ENCODE results near the gene TCF4.
A peak's percentile ranks its signal among the peaks of the same experiment; 100 is the strongest.

TCF4 gene

DNA sequence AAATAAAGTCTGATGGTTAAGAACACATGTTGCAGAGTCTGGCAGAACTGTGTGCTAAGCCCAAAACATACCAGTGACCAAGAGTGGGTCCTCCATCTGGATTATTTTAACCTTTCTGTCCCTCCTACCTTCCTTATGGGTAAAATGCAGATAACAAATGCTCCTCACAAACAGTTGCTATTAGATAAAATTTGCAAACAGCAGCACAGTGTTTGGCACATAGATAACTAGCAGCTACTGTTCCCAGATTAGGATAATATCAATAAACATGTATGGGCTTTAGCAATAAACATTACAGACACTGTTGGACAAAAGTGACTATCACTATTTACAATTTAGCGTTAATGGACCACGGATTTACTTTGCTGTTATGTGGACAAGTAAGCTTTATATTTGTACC is 154.9 kb downstream of the TCF4 start:
- no peak for DNase-seq

DNA sequence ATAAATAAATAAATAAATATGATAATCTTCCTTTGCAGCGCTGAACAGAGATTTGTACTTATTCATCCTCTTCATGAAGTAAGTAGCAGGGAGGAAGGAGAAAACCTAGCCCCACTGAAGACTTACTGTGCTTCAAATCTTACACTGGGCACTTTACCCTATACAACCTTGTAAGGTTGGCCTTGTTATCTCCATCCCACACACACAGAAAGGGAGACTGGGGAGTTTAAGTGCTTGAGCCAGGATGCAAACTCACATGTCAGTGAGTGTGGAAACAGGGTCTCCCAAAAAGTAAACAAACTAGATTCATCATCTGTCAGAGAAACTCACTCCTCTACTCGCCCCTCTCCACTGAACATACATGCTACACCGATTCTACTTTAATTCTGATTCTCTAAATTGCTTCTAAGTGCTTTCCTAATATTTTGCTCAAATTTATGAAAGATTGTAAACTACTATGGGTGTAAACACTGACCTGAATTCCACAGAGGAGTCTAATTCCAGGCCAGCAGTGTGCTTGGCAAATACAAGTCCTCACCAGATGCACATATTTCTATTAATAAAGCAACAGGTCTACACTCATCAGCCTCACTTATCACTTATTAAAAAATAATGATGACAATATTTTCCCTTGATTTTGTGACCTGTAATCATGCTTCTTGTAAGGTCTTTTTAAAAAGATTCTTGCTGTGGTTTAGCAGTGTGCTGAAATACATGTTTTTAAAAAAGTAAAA is 155.5 kb downstream of the TCF4 start:
- no peak for DNase-seq

DNA sequence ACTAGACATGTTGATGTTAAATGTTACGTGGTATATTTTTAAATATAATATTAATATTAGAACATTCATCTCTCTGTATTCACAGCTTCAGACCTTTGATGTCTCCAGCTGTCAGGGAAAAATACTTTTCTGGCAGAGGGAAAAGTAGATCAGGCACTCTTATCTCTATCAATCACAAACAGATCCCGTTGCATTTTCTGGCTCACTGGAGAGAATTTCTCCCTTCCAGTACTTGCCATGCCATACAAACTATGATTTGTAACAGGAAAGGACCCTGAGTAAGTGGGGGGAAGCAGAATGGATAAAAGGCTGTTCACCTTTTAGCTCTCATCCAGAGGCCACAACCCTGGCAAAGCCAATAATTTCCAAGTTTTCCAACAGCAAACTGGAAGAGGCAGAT is 158.0 kb downstream of the TCF4 start:
- DNase-seq: no peak

DNA sequence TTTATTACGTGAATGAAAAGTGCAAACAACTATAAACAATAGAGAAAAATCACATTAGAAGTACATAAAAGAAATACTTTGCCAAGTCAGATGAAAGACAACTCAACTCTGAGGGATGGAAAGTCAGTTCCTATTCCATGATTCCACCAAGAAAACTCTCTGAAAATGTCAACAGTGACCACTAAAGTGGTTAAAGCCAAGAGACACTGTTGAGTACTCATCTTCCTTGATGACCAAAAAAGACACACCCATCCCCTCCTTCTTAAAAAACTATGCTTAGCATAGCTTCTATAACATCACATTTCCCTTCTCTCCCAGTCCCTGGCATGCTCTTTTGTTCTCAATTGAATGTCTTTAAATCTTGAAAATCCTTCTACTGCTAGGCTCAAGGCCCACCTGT is 160.0 kb downstream of the TCF4 start:
- DNase-seq: no peak

DNA sequence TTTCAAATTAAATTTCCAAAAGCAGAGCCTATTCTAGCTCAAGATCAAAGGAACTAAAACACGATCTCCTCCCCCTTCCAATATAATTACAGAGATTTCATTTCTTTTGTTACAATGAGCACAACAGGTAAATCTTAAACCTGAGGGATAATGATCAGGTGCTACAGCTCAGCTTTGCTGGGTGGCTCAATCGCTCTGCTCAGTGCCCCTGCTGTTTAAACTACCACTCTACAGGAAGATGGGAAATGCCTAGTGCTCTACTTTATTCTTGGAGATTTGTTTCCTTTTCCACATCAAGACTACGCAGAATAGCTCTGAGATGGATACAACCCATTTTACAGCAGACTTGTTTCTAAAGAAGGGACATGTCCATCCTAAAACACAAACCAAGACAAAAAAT is 162.3 kb downstream of the TCF4 start:
- no peak for DNase-seq

DNA sequence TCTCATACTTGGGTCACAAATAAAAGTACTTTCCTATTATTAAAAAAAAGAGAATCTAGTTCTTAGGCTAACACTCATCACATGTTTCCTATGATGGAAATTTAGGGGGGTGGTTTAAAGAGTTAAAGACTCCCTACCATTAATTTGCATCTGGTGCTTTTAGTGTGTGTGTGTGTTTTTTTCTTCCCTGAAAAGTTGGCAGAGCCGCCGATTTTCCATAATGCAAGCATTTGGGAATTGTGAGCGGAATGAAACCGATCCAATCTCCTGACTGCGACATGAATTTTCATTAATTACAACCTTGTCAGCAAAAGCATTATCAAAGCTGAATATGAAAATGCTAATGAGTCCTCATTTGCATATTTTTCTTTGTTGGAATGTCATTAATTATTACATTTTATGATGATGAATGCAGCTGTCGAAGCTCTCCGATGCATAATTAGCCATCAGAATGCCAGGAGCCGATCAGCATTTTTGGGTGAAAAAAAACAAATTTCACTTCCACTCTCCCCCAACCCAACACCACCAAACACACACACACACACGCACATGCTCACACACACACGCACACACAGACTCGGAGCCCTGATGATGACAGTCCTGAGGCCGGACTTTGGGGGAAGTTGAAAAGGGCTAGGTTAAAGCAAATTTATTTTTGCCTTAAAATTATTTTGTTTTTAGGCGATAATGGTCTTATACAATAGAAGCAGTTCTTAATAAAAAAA is 165.4 kb downstream of the TCF4 start:
- peak in 1 of 2 donors; percentile 36 for DNase-seq

DNA sequence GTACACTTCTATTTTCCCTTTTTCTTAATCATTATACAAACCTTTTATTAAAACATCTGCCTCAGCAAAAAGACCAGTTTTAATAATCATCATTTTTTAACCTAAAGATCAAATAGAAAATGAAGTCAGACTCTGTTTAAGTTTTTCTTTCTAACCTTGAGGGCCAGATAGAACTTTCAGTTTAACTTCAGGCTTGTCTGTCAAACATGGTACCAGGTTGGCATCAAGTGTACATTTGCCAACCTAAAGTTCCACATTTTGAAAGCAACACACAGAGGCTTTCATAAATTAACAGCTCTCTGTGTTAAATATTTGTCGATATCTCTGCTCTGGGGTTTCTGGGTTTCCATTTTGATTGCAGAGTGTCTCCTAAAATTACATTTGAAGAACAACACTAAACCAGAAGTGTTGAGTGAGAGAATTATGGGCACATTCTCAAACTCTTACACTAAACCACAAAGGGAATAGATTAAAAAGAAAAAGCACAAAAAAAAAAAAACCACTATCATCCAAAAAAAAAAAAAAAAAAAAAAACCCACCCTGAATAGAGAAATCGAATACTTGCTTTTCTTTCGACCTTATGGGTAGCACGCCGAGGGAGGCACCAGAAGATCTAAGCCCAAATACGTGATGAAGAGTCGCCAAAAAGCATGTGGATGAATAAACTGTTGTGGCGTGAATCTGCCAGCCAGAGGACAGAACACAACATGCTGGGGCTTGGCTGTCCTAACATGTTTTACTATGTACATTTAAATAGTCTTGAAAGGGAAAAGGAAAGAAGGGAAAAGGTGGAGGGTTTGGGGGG is 166.2 kb downstream of the TCF4 start:
- no peak for DNase-seq

DNA sequence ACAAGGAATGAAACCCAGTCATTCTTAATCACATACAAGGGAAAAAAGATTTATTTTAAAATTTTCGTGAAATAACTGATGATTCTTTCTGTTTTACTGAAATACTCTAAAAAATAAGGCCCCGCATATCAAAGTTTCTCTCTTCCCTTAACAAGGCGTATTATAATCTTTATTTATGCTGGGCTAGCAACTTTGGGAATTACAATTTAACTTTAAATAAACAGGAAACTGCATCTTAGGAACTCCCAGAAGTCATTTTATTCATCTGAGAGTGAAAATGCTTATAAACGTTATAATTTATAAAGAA is 166.7 kb downstream of the TCF4 start:
- DNase-seq: no peak

DNA sequence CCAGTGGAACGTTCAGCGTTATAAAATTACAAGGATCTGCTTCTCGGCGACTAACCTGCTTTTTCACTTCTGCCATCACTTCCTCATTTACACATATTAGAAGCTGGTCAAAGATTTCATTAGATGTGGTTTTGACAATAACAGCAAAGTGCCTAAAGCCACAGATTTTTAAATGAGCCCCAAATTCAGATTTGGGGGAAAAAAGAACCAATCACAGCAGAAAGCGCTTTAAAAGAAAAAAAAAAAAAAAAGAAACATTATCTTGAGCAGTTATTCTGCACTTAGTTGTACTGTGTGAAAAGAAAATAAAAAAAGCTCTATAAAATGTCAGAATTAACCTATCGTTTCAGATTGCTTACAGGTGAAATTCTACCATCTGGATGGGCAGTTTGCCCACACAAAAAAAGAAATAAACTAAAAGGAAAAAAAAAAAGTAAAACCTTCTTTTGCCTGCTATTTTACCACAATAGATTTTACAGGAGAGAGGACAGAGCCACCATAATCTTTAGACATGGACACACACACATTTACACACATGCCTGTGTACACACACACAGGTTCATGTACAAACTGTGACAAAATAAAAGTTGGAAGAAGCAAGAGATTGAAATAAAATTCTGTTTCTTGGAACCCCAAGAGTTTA is 167.2 kb downstream of the TCF4 start:
- DNase-seq: no peak

DNA sequence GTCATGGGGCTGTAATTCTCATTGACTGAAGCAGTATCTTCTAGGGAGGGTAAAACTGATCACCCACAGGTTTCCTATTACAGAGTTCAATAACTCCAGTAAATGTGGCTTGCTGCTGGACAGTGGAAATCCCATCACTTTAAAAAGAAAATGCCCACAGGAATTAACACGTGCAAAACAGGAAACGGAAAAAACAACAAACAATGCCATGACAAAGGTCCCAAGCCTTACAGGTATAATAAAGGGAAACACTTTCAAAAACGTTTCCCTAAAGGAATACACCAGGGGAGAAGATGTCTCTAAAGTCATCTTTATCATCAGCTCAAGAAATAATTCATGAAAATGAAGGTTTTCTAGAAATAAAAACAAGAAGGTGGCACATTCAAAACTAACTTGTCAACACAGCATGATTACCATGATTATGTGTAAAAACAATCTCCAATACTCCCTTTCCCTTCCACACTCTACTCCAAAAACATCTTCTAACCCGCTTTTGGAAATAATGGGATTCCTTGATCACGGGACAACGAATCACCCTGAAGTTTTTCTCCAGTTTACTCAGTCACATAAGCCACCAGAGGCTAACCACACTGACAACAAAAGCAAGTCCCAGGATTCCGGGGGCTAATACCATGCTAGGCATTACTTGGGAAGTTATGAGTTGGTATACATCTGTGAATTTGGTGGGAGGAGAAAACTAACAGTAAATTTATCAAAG is 167.9 kb downstream of the TCF4 start:
- DNase-seq: no peak

DNA sequence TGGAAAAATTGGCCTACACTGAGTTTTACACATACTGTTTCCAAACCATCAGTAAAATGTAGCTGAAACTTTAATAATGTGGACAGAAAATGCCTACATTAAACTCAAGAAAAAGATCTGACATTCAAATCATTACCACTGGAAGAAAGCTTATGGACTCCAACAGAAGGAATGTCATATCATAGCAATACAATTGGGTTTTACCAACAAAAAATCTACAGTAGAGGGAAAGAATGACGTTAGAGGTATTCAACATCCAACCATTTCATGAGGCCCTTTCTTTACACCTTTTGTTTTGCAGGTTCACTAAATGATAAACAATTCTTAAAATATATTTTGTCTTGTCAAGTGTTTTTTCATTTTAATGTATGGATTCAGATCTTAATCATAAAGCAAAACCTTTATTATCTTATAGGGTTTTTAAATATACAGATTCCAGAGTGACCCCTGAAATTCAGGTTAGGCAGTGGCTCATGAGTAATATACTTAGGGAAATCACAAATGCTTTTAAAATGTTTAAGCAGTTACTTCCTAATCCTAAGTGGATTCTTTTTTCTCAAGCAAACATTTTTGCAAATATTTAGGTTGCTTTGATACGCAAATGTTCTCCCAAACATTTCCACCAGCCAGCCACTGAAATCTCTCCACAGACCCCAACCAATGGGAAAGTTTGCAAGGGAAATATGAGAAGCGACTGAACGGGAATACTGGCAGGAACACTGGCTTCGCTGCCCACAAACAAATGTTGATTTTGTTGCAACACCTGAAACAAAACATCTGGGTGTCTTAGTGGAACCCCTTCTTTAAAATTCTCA is 168.7 kb downstream of the TCF4 start:
- no peak for DNase-seq

DNA sequence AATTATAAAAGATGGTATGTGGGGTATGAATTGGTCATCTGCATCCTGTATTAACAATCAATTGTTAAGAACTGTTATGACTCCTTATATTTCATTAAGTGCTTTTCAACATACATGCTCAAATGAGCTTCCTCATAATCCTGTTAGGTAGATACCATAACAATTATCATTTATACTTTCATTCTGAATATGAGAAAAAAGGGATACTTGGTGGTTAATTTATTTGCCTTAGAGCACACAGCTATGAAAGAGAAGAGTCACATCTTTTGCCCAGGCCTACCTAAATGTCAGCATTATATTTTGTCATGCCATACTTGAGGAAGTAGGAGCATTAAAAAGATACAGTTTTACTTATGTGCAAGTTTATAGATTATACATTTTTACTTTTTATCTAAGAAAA is 169.6 kb downstream of the TCF4 start:
- no peak for DNase-seq

DNA sequence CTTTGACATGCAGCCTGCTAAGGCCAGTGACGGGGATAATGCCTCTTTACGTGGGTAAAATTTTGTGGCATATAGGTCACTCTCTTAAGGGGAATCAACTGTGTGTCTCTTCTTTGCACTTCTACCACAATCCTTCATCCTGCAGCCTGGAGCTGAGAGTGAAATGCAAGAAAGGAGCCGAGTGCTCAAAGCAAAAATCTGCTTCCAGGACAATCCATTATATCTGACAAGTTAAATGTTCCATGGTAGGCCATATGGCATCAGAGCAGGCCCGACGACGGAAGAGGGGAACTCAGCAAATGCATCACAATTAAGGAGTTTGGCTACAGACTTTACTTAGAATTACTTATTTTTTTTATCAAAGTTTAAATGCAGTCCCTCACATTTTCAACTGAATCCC is 171.2 kb downstream of the TCF4 start:
- no peak for DNase-seq

DNA sequence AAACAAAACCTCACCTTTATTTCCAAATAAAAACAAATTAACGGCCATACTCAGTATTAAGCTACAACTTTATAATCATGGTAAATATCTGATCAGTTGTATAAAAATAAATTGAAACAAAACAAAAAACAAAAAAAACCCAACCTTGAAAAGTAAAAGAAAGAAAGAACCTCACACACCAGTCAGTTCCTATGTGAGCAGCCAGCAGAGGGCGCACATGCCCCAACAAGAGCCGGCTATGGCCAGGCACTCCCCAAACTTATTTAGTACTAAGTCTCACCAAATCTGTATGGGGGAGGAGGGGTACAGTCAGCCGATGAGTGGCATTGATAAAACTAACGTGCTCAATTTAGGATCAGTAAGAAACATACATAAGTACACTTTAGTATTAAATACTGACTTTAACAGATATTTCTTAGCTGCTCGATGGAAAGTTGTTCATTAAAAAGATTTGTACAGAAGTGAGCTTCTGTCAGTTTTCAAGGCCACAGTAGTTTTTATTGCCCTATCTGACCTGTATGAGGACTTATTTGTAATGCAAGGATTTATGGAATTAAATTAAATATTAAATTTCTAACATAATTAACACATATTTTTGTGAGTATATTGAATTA is 172.6 kb downstream of the TCF4 start:
- peak; percentile 56 to 77 for DNase-seq

DNA sequence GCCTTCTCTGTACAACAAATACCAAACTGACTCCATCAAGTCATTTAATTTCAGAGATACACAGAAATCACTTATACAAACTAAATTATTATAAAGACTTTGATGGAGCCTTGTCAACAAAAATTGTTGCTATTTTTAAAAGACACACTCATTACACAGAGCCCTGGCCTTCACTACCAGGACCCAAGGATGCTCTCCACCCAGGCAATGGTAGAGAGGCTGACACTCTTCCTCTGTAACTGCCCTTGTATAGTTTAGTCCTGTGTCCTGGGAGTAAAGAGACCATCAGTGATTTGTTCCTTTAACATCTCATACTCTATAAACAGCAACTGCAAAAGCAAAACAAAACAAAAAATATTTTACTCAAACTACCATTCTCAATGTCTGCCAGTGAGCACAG is 173.5 kb downstream of the TCF4 start:
- no peak for DNase-seq

DNA sequence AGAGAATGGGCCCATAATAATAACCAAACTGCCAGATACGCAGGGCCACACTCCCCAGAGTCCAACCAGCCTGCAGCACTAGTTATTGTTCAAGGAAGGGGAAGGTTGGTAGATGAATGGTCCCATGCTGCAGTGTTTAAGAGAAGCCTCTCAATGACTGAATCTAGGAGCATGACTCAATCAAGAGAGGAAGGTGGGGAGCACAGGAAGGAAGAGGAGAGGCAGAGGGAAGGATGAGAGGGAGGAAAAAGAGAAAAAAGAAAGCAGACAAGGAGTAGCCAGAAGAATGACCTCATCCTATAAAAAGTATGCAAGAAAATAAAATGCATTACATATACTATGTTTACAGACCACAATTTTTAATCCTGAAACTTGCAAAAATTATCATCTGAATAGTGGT is 174.5 kb downstream of the TCF4 start:
- no peak for DNase-seq

DNA sequence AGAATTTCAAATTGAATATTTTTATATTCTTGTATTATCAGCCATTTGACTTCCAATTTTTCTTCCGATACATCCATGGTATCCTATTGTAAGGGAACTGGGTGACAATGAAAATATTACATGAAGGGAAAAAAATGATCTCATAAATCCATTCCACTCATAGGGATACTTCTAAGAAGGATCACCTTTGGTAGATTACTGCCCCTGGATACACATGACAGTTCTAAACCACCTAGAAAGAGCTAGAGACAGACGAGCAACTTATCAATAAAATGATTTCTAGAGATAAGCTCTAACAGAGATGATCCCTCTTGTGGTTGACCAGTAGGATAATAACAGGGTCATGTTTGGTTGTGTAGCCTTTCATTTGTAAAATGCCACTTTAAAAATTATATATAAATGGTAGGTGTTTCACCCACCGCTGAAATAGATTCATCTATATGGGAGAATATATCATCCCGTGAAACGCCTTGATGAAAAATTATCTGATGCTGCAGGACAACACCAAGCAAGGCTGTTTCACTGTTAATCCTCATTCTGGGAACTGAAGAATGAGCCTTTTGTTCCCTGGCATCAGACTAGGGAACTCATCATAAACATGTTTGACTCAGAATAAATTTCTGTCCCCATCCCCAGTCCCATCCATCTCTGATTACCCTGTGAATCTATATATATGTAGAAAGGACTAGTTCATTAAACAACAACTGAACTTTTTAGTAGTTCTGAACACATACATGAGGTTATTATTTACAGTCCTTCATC is 180.0 kb downstream of the TCF4 start:
- no peak for DNase-seq

DNA sequence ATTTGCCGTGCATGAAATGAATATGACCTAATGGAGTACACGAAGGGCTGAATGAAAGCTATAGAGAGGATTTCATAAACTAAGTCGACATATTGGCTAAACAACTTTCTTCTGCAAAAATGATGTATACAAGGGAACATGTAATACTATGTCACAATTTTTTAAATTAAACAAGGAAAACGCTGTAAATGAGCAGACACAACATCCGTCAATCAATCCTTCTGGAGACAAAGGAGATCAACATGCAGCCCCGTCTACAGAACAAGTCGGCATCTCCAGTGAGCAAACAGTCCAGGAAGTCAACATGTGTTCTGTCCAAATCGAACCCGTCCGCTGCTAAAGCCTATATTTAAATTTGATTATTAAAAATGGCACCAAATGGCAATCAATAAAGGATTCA is 180.8 kb downstream of the TCF4 start:
- DNase-seq: no peak

DNA sequence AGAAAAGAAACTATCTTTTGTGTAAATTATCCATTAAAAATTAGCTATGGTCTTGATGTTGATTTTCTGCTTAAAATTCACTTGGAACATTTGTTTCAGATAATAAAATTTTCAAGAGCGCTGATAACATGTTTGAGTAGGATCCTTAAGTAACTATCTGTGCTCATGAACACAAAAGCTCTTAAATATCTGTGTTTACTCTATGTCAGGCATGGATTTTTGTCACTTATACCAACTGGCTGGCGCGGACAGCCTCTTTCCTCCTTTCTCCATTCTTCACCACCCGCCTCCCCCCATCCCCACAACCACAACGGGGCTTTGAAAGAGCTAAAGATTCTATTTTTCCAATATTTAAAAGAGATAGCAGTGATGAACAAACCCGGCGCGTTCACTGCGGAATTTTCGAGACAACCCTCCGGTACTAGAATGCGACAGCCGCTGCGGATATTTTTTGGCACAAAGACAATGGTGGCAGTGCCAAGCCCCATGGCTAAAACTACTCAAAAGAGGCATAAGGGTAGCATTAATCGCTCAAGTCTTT is 181.5 kb downstream of the TCF4 start:
- no peak for DNase-seq

DNA sequence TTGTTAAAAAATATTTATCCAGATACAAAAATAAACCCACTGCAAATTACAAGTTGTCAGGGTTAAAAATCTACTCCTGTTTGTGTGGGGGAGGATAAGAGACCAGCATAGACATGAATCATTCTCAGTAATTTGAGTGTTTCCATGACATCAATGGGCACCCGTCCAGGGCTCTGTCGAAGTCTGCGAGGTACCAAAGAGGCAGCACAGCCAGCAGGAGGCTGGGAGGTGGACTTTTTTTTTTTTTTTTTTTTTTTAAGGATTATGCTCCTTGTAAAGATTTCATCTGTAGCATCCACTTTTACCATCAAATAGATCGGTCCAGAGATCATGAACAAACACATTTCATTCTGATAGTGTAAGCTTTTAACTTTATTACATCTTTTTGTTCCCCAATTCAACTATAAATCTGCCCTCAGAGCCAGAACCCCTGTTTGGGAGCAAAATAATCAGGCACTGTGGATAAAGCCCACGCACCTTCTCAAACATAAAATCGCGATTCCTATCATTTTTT is 182.0 kb downstream of the TCF4 start:
- no peak for DNase-seq
